D721Med (cell line): Measurements from ENCODE around the gene CAMK1G.
A peak's percentile ranks its signal among the peaks of the same experiment; 100 is the strongest.

ENCODE experiments used
- DNase-seq: peaks from one replicate; pipeline ENCODE4 v3.0.0; 2011; ENCODE audit warnings: low spot score; ENCODE audit not compliant: insufficient read length
- FAIRE-seq: peaks from 2 replicates; lab custom pipeline; 2011; peaks lifted over from hg19 to GRCh38; lab: Jason Lieb, UNC
- TF ChIP-seq, protein P1 (sequence below): IDR thresholded peaks from 2 replicates; pipeline ENCODE4 v1.5.1; 2012; ENCODE audit warnings: mild to moderate bottlenecking, control low read depth; ENCODE audit not compliant: insufficient read depth; ENCODE audit errors: missing control alignments

Gene CAMK1G

DNA sequence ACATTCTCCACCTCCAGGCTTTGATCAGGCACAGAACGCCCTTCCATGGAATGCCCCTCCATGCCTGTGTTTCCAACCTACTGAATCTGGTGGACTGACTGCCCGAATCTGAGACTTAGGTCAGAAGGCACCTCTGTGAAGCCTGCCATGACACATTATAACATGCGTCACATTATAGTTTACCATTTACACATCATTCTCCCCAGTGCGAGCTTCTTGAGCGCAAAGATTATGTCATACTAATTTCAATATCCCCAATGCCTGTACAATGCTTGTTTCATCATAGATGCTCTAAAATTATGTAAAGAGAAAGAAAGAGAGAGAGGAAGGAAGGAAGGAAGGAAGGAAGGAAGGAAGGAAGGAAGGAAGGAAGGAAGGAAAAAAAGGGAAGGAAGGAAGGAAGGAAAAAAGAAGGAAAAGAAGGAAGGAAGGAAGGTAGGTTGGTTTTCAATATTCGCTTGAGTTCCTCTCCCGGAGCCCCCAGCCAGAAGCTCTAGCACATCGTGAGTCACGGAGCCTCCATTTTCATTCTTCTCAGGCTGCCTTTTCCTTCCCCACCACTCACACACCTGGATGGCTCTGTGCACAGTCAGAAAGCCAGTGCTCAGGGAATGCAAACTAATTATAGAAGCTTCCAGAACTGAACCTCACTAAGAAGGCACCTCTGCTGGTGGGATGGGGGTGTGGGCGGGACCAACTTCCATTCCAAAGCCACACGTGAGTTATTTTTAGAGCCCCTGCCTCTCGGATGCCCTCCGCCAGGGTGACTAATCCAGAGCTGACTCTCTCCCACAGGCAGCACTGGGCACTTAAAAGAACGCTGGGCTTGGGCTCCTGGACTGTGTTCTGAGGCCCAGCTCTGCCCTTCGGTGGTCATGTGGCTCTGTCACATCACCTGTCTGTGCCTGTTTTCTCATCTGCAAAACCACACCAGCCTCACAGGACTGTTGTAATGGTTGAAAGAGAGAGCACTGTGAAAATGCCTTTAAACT lies 41.3 kb downstream of the CAMK1G start:
- no peak for DNase-seq
- FAIRE-seq, result no peak
- TF ChIP-seq, protein P1, sequence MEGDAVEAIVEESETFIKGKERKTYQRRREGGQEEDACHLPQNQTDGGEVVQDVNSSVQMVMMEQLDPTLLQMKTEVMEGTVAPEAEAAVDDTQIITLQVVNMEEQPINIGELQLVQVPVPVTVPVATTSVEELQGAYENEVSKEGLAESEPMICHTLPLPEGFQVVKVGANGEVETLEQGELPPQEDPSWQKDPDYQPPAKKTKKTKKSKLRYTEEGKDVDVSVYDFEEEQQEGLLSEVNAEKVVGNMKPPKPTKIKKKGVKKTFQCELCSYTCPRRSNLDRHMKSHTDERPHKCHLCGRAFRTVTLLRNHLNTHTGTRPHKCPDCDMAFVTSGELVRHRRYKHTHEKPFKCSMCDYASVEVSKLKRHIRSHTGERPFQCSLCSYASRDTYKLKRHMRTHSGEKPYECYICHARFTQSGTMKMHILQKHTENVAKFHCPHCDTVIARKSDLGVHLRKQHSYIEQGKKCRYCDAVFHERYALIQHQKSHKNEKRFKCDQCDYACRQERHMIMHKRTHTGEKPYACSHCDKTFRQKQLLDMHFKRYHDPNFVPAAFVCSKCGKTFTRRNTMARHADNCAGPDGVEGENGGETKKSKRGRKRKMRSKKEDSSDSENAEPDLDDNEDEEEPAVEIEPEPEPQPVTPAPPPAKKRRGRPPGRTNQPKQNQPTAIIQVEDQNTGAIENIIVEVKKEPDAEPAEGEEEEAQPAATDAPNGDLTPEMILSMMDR, result no peak

DNA sequence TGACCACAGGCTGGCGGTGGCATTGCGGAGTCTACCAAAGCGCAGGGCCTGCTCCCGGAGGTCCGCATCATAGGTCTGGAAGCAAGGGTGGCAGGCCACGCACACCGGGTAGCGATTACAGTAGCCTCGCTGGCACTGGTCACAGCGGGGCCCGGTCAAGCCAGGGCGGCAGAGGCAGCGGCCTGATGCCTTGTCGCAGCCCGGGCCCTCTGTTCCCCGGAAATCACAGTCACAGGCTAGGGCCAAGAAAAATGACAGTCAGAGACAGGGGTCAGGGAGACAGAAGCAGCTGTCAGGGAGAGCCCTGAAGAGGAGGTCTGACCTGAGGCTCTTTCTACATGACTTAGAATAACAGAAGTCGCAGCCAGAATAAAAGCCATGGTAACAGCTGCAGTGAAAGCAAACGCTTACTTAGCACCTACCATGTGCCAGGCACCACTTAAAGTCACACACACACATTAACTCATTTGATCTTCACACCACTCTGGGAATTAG lies 42.3 kb downstream of the CAMK1G start:
- DNase-seq (no peak), FAIRE-seq (no peak)
- TF ChIP-seq, protein P1, result no peak

DNA sequence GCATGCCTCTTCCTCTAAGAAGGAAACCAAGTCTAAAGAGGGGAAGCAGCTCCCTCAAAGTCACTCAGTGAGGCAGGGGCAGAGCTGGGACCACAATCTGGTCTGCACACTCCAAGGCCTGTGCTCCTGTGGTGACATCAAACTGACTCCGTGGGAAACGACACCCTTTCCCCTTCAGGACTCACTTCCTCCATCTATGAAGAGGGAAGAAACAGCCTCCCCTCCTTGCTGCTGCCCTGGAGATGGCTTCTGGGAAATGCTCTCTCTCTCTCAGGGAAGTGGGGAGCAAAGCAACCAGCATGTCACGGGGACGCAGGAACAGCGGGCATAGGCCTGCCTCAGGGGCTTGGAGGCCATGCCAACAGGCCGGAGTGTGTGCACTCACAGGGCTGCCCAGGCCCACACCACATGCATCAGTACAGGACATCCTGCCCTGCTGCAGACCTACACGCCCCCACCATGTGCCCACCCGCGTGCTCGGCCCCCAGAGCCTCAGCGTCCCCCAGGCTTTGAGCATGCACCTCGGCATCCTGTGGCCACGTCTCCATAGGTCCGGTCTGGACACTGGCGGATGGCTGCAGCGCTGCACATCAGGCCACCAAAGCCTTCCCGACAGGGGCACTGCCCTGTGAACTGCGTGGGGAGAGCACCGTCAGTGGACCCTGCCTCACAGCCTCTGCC lies 43.0 kb downstream of the CAMK1G start:
- DNase-seq (no peak), FAIRE-seq (no peak)
- TF ChIP-seq, protein P1, result no peak

DNA sequence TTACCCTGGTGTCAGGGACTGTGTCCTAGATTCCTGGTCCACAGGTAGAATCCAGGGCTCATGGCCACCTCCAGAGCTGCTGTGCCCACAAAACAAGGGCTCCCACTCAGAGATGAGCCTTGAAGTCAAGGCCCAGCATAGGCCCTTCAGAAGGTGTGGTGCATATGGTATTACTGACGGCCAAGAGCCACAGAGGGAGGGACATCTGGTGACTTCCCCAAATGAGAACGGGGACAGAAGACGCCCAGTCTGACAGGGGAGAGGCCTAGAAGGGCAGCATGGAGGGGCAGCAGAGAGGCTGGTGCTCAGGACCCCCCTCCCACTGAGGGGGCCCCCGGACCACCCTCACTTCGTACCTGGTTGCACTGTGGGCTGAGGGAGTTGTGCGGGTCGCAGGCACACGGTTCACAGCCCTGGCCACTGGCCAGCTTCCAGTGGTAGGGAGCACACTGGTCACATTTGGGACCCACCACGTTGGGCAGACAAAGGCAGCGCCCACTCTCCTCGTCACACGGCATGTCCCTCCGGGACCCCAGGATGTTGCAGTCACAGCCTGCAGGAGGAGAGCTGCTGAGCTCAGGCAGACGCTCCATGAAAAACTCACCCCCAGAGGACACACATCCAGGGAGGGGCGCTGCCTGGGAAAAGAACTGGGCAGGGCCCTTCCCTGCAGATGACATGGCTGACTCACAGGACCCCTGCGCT lies 43.7 kb downstream of the CAMK1G start:
- TF ChIP-seq, protein P1, result no peak
- DNase-seq (no peak), FAIRE-seq (no peak)

DNA sequence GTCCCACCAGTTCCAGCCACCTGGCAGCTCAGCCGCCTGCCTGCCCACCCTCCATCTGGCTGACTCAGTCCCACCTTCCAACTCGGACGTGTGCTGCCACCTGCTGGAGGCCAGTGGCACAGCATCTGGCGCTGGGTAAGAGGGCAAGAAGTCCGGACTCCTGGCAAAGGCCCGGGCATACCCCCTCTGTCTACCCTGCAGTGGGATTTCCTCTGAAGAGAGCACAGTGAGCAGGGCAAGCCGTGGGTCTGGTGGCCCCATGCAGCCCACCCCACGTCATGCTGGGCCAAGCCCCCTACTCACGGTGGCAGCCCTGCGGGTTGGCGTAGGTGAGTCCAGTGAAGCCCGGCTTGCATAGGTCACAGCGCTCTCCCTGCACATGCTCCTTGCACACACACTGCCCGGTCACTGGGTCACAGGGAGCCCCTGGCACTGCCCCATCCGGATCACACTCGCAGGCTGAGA lies 44.2 kb downstream of the CAMK1G start:
- TF ChIP-seq, protein P1, result peak; percentile 100
- no peak for FAIRE-seq
- peak; percentile 64 for DNase-seq

DNA sequence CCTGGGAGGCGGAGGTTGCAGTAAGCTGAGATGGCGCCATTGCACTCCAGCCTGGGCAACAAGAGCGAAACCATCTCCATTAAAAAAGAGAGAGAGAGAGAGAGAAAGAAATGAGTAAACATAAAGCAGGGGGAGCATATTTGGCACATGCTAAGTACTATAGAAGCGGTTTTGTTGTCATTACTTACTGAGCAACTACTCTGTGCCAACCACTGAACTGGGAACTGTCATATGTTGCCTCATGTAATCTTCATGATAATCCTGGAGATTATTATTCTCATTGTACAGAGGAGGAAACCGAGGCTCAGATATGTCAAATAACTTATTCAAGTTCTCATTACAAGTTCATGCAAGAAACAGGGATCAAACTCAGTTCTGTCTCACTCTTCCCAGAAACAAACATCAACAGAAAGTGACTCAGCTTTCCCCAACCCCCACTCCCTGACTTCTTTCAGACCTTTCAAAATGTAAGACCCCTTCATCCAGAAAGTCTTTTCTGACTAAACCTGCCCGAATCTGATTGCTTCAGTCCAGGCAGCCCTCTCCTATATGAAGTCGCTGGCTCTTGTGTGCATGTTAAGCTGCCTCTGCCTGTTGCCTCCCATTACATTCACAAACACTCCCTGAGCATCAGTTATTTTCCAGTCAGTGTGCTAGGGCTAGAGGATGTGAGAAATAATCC lies 45.2 kb downstream of the CAMK1G start:
- TF ChIP-seq, protein P1, result no peak
- DNase-seq (no peak), FAIRE-seq (no peak)
